Endothelial cell of hepatic sinusoid (primary cell): ENCODE data around the gene CSMD2.

ENCODE experiments used
- in situ Hi-C: cut with HindIII; loops from 2 replicates; pipeline ENCODE4 v1.10.0; 2017; ENCODE audit warnings: low sequenced_read_pairs

CSMD2 gene

DNA sequence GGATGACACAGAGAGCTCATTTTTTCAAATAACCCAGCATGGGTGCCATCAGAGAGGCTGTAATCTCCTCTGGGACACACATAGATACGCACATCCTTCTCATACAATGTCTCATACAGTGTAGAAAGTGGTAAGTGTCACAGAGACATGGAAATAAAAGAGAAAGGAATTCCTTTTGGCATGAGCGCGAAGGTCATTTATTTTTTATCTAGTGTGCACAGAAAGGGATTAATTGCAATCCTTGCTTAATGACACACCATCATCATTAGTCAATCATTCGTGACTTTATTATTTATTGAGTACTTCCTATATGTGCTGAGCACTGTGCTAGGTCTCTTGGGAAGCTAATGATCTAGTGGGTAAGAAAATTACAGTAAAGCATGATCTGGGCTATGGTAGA lies 687.6 kb downstream of the CSMD2 start:
- in situ Hi-C loops = no loop called here

DNA sequence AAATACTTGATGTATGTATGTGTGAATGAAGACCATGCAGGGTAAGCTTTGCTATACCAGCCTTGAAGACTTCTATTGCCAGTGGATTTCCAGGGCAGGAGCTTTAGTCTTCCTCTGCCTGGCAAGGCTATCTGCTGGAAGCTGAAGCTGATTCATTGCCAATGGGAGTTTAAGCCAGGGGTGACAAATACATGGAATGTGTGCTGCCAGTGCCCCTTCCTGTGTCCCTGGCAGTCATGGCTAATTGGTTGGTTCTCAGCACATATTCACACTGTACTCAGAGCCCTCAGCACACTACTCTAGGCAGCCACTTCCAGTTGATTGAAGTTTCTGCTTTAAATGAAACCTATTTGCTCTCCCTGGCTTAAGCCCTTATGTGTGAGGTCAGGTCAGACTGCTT lies 691.1 kb downstream of the CSMD2 start:
- in situ Hi-C loops = loop anchor here (25.0 kb wide), 1 partner anchor 187 kb away; no protein-coding TSS in a partner anchor

DNA sequence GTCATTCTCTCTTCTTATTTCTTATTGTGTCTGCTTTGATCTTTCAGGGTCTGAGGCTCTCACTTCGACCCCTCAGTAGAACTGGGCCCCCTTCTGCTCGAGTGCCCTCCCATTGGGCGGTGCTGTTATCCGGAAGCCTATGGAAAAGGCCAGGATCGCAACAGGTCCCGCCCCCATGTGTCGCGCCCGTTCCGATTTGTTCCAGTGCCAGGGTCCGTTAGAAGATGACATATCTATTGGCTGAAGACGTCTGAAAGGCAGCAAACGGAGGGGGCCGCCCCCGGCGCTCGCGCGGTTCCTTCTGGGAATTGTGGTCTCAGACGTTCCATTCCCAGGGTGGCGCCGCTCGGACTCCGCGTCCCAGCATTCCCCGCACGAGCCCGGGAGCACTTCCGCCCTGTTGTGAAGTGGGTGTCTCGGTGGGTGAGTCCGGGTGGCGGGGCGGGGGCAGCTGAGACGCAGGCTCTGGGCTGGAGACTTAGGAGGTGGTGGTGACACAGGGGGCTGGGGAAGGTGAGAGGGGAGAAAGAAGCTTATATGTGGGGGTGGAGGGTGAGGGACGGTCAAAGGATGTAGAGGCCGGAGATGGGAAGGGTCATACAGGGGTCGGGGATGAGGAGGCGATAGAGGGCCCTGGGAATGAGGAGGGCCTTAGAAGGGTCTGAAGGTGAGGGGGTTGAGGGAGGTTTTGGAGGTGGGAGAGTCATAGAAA lies 692.6 kb downstream of the CSMD2 start, which contains the start of gene ZSCAN20:
ZSCAN20 (plus strand) TSS at position 377 of the 712 bp plus-strand sequence. CDS start 6,644 bp downstream, outside the sequence.
- in situ Hi-C loops = loop anchor here (25.0 kb wide), 1 partner anchor 185 kb away; no protein-coding TSS in a partner anchor

DNA sequence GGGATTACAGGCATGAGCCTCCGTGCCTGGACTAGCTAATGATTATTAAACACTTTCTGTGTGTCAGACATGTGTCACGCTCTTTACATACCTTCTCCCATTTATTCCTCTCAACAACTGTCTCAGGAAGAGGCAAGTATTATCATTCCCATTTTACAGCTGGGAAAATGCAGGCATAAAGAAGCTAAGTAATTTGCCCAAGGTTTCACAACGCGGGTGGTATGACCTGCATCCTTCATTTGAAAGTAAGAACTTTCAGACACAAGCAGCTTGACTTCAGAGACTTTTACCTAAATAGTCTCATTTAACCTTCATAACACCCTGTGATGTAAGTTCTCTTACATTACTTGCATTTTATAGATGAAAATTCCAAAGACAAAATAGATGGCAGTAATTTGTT lies 693.6 kb downstream of the CSMD2 start:
- in situ Hi-C loops = loop anchor here (25.0 kb wide), 1 partner anchor 184 kb away; no protein-coding TSS in a partner anchor

DNA sequence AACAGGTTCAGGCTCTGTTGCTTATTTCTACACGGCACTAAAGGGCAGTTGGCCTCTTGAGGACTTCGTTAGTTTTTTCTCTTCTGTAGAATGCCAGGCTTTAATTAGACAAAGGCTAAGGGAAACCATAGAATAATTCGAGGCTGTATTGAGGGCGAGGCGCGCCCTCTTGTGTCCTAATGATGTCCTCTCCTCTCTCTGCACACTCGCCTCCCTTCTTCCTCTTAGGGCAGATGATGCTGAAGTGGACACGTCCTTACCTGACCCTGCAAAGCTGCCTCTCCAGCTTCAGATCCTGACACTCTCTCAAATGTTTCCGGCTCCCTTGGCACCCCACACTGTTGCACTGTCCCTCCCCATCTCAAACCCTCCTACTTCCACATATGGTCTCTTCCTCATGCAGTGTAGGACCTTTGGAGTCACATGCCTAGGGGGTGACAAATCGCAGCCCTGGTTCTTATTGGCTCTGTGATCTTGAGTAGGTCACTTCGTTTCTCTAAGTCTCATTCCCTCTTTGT lies 694.5 kb downstream of the CSMD2 start:
- in situ Hi-C loops = loop anchor here (25.0 kb wide), 1 partner anchor 183 kb away; no protein-coding TSS in a partner anchor

DNA sequence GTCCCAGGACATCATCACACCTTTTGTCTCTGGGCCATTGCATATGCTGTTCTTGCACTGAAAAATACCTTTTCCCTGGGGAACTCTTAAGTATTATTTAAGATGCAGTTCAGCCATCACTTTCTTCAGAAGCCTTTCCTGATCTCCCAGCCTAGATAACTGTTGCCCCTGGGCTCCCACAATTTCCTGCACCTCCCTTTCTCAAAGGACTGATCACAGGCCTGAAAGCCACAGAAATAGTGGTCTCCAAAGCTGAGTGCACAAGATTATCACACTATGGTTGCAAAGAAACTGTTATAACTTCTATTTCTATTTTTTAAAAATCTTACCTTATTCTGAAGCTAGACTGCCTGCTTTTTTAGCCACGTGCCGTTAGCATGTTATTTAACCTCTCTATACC lies 695.3 kb downstream of the CSMD2 start:
- in situ Hi-C loops = loop anchor here (25.0 kb wide), 1 partner anchor 182 kb away; no protein-coding TSS in a partner anchor

DNA sequence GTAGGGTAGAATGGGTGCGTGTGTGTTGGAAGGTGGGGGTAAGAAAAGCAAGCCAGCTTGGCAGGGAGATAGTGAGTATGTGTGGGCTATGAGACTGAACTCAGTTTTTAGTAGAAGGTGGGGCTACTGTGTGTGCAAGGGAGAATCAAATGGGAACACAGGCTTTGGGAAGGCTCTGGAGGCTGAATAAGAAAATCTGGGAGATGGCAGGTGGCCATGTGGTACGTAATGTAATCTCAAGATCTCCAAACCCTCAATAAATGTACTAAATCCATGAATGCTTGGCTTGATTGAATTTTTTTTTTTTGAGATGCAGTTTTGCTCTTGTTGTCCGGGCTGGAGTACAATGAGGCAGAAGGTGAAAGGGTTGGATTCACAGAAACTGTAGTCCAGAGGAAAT lies 696.1 kb downstream of the CSMD2 start:
- in situ Hi-C loops = loop anchor here (25.0 kb wide), 1 partner anchor 182 kb away; no protein-coding TSS in a partner anchor

DNA sequence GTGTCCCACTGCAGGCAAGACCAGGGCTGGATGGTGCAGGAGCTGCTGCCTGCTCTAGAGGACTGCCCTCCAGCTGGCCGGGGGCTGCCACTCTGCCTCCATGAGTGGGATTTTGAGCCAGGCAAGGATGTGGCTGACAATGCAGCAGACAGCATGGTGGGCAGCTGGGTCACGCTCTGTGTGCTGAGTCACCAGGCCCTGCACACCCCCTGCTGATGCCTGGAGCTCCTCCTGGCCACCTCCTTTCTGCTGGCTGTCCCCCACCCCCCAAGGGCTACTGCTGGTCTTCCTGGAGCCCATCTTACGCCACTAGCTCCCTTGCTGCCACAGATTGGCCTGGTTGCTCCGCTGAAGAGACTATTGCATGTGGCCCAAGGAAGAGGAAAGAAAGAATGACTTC lies 696.5 kb downstream of the CSMD2 start:
- in situ Hi-C loops = loop anchor here (25.0 kb wide), 1 partner anchor 181 kb away; no protein-coding TSS in a partner anchor

DNA sequence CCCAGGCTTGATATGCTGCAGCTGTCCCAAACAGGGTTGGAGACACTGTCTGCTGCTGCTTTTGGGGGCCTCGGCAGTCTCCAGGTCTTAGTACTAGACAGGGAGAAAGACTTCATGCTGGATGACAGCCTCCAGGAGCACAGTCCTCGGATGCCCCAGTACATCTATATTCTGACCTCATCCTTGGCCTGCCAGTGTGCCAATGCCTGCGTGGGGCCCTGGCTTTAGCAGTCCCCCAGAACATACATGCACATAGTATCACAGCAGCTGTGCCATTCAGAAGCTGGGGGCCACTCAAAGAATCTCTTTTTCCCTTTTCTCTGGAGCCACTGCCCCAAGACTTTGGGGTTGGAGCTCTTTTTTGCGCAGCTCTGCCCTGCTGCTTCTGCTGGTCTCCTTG lies 697.0 kb downstream of the CSMD2 start:
- in situ Hi-C loops = loop anchor here (25.0 kb wide), 1 partner anchor 181 kb away; no protein-coding TSS in a partner anchor

DNA sequence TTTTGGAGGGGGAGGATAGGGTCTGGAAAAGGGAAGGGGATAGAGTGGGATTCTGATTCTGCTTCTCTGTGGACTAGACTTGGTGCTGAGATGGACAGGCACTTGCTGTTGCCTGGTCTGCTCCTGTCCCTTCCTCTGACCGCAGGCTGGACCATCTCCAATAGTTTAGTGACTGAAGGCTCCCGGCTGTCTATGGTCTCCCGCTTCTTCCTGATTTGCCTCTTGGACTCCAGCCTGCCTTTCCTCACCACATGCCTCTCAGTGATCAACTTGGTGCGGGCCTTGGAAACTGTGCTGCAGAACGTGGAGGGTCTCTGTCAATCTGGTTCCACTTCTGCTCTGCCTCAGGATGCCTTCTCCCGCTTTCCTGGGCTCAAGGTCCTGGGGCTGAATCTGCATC lies 698.9 kb downstream of the CSMD2 start:
- in situ Hi-C loops = loop anchor here (25.0 kb wide), 1 partner anchor 179 kb away; no protein-coding TSS in a partner anchor

DNA sequence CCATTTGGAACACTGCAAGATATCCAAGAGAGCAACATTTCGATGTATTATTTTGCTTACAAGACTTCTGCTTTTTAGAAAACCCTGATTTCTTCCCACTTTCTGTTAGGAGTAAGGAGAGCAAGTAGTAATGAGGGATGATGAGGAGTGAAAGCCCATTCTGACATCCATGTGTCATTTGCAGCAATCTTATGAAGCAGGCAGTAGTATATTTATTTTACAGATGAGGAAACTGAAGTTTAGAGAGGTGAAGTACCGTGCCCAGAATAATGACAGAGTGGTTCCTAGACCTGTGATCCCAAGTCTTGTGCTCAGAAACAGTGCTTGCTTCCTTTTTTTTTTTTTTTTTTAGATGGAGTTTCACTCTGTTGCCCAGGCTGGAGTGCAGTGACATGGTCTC lies 699.7 kb downstream of the CSMD2 start:
- in situ Hi-C loops = loop anchor here (25.0 kb wide), 1 partner anchor 178 kb away; no protein-coding TSS in a partner anchor

DNA sequence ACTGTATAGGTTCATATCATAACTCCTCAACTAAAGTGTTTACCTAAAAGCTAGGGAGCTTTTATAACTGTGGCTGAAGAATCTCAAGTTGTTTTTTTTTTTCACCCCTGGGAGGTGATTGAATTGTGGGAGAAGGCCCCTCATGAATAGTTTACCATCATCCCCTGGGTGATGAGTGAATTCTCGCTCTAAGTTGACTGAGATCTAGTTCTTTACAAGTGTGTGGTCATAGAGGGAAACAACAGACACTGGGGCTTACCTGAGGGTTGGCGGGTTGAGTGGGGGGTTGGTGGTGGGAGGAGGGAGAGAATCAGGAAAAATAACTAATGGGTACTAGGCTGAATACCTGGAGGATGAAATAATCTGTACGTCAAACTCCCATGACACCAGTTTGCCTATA lies 700.5 kb downstream of the CSMD2 start:
- in situ Hi-C loops = loop anchor here (25.0 kb wide), 1 partner anchor 177 kb away; no protein-coding TSS in a partner anchor
